ENCODE measurements around the gene PTTG1.

PTTG1 gene

GRCh38 chr5:160472482-160472881, 50.8 kb downstream of the PTTG1 start:
- H3K4me2 ChIP-seq = peak overlapping the region; percentile 78; the same call in 1 of the 2 replicates
- peaks cover 92% of the 10 kb centered on the region for H3K79me2 ChIP-seq (ENCODE audit: insufficient read depth, low read depth)
- H3K9ac ChIP-seq = no peak overlapping the region
- H2AFZ ChIP-seq (ENCODE audit: low read depth) = no peak overlapping the region
- no peak overlapping the region; the same call in 1 of the 2 replicates for H3K27ac ChIP-seq
- H3K36me3 ChIP-seq (ENCODE audit: insufficient read depth) = no peaks in the 10 kb centered on the region
- peaks cover 59% of the 10 kb centered on the region for H3K4me1 ChIP-seq (ENCODE audit: low read depth, poor library complexity, severe bottlenecking)
- no peak overlapping the region for H3K4me3 ChIP-seq (IDR thresholded peaks at IDR 0.05; ENCODE audit: insufficient read depth, low read depth, low read length)
- no peaks in the 10 kb centered on the region for H3K27me3 ChIP-seq (ENCODE audit: insufficient read depth, low read depth)
- TF ChIP-seq CTCF (conservative IDR thresholded peaks at IDR 0.05; ENCODE audit: low read depth, low read length) = no peak
- no peaks in the 10 kb centered on the region for H4K20me1 ChIP-seq (ENCODE audit: insufficient read depth)

GRCh38 chr5:160473681-160474080, 52.0 kb downstream of the PTTG1 start:
- no peak overlapping the region for H2AFZ ChIP-seq (ENCODE audit: low read depth)
- H4K20me1 ChIP-seq (ENCODE audit: insufficient read depth) = no peaks in the 10 kb centered on the region
- no peaks in the 10 kb centered on the region for H3K36me3 ChIP-seq (ENCODE audit: insufficient read depth)
- no peak overlapping the region for H3K9ac ChIP-seq
- no peak for TF ChIP-seq CTCF (conservative IDR thresholded peaks at IDR 0.05; ENCODE audit: low read depth, low read length)
- peak overlapping the region; percentile 29; the same call in 1 of the 2 replicates for H3K4me2 ChIP-seq
- peaks cover 64% of the 10 kb centered on the region for H3K4me1 ChIP-seq (ENCODE audit: low read depth, poor library complexity, severe bottlenecking)
- H3K27me3 ChIP-seq (ENCODE audit: insufficient read depth, low read depth) = no peaks in the 10 kb centered on the region
- H3K79me2 ChIP-seq (ENCODE audit: insufficient read depth, low read depth) = peaks cover 97% of the 10 kb centered on the region
- H3K4me3 ChIP-seq (IDR thresholded peaks at IDR 0.05; ENCODE audit: insufficient read depth, low read depth, low read length) = no peak overlapping the region
- peak overlapping the region; percentile 57; the same call in 1 of the 2 replicates for H3K27ac ChIP-seq

GRCh38 chr5:160474084-160474483, 52.4 kb downstream of the PTTG1 start:
- H3K36me3 ChIP-seq (ENCODE audit: insufficient read depth) = no peaks in the 10 kb centered on the region
- peak overlapping the region; percentile 43; the same call in 1 of the 2 replicates for H3K4me2 ChIP-seq
- no peaks in the 10 kb centered on the region for H4K20me1 ChIP-seq (ENCODE audit: insufficient read depth)
- H3K4me1 ChIP-seq (ENCODE audit: low read depth, poor library complexity, severe bottlenecking) = peaks cover 64% of the 10 kb centered on the region
- H2AFZ ChIP-seq (ENCODE audit: low read depth) = no peak overlapping the region
- no peak overlapping the region for H3K4me3 ChIP-seq (IDR thresholded peaks at IDR 0.05; ENCODE audit: insufficient read depth, low read depth, low read length)
- peak overlapping the region; percentile 57 for H3K27ac ChIP-seq
- H3K9ac ChIP-seq = no peak overlapping the region
- no peaks in the 10 kb centered on the region for H3K27me3 ChIP-seq (ENCODE audit: insufficient read depth, low read depth)
- peaks cover 97% of the 10 kb centered on the region for H3K79me2 ChIP-seq (ENCODE audit: insufficient read depth, low read depth)
- no peak for TF ChIP-seq CTCF (conservative IDR thresholded peaks at IDR 0.05; ENCODE audit: low read depth, low read length)

GRCh38 chr5:160475864-160476438, 54.3 kb downstream of the PTTG1 start:
- peaks cover 93% of the 10 kb centered on the region for H3K79me2 ChIP-seq (ENCODE audit: insufficient read depth, low read depth)
- no peak for TF ChIP-seq CTCF (conservative IDR thresholded peaks at IDR 0.05; ENCODE audit: low read depth, low read length)
- no peaks in the 10 kb centered on the region for H3K36me3 ChIP-seq (ENCODE audit: insufficient read depth)
- no peaks in the 10 kb centered on the region for H4K20me1 ChIP-seq (ENCODE audit: insufficient read depth)
- peaks cover 64% of the 10 kb centered on the region for H3K4me1 ChIP-seq (ENCODE audit: low read depth, poor library complexity, severe bottlenecking)
- H3K4me3 ChIP-seq (IDR thresholded peaks at IDR 0.05; ENCODE audit: insufficient read depth, low read depth, low read length) = no peak overlapping the region
- H3K9ac ChIP-seq = no peak overlapping the region
- H2AFZ ChIP-seq (ENCODE audit: low read depth) = no peak overlapping the region
- H3K4me2 ChIP-seq = no peak overlapping the region; the same call in 1 of the 2 replicates
- H3K27ac ChIP-seq = no peak overlapping the region
- no peaks in the 10 kb centered on the region for H3K27me3 ChIP-seq (ENCODE audit: insufficient read depth, low read depth)

Measured in KMS-11 (cell line).